ENCODE results near the gene PTGDS. TPM values are rescaled to one million over a fixed set of nuclear protein-coding genes. Genes with fewer than 3 reads are reported as not detected.

The PTGDS gene
- total RNA-seq, 1 experiment from 2014 or later = not detected

- CTCF ChIA-PET = no interaction called here
- DNase-seq = no peak
- H3K4me1 Mint-ChIP-seq (ENCODE audit: low read depth, unreplicated experiment) = no peaks in the 10 kb centered on the region
- peaks cover 15% of the 10 kb centered on the region for H3K27me3 Mint-ChIP-seq (ENCODE audit: unreplicated experiment)
- no peaks in the 10 kb centered on the region for H3K36me3 Mint-ChIP-seq (ENCODE audit: insufficient read depth, unreplicated experiment)
- TF ChIP-seq CTCF (IDR thresholded peaks at IDR 0.05; ENCODE audit: unreplicated experiment) = no peak
- no peak overlapping the region for H3K4me3 Mint-ChIP-seq (ENCODE audit: low read depth, unreplicated experiment)
- no TSS peak for BruUV-seq (replicated peaks)
- intact Hi-C loops (cut with micrococcal nuclease; ENCODE audit: unreplicated experiment) = no loop called here
- H3K27ac Mint-ChIP-seq (ENCODE audit: unreplicated experiment) = no peak overlapping the region
- no peaks in the 10 kb centered on the region for H3K9me3 Mint-ChIP-seq (ENCODE audit: low read depth, unreplicated experiment)
Measured at GRCh38 chr9:136980669-136981478, 3.6 kb downstream of the PTGDS start.

GRCh38 chr9:136981588-136982231 is 4.4 kb downstream of the PTGDS start:
- BruUV-seq (replicated peaks) = no TSS peak
- Mint-ChIP-seq H3K4me3 (ENCODE audit: low read depth, unreplicated experiment) (no peak overlapping the region), H3K27ac (ENCODE audit: unreplicated experiment) (no peak overlapping the region), H3K27me3 (ENCODE audit: unreplicated experiment) (peaks cover 15% of the 10 kb centered on the region), H3K4me1 (ENCODE audit: low read depth, unreplicated experiment) (no peaks in the 10 kb centered on the region), H3K36me3 (ENCODE audit: insufficient read depth, unreplicated experiment) (no peaks in the 10 kb centered on the region), H3K9me3 (ENCODE audit: low read depth, unreplicated experiment) (no peaks in the 10 kb centered on the region)
- CTCF ChIA-PET = no interaction called here
- no peak for DNase-seq
- no peak for TF ChIP-seq CTCF (IDR thresholded peaks at IDR 0.05; ENCODE audit: unreplicated experiment)
- intact Hi-C loops (cut with micrococcal nuclease; ENCODE audit: unreplicated experiment) = no loop called here

- H3K27ac Mint-ChIP-seq (ENCODE audit: unreplicated experiment) = no peak within 1 kb of the TSS
- no peak for DNase-seq
- no peaks in the 10 kb centered on the region for H3K9me3 Mint-ChIP-seq (ENCODE audit: low read depth, unreplicated experiment)
- no peak within 1 kb of the TSS for H3K4me3 Mint-ChIP-seq (ENCODE audit: low read depth, unreplicated experiment)
- no peaks in the 10 kb centered on the region for H3K36me3 Mint-ChIP-seq (ENCODE audit: insufficient read depth, unreplicated experiment)
- CTCF ChIA-PET = no interaction called here
- no peaks in the 10 kb centered on the region for H3K4me1 Mint-ChIP-seq (ENCODE audit: low read depth, unreplicated experiment)
- intact Hi-C loops (cut with micrococcal nuclease; ENCODE audit: unreplicated experiment) = no loop called here
- peaks cover 17% of the 10 kb centered on the region for H3K27me3 Mint-ChIP-seq (ENCODE audit: unreplicated experiment)
- BruUV-seq (replicated peaks) = no TSS peak
- TF ChIP-seq CTCF (IDR thresholded peaks at IDR 0.05; ENCODE audit: unreplicated experiment) = no peak
Measured at GRCh38 chr9:136982232-136983051, 5.1 kb downstream of the PTGDS start, which contains the start of gene LCNL1. LCNL1 (plus strand) TSS chr9:136982993; CDS start chr9:136983587, 594 bp downstream.

- BruUV-seq (replicated peaks) = no TSS peak
- no peak overlapping the region for H3K4me3 Mint-ChIP-seq (ENCODE audit: low read depth, unreplicated experiment)
- intact Hi-C loops (cut with micrococcal nuclease; ENCODE audit: unreplicated experiment) = no loop called here
- CTCF ChIA-PET = no interaction called here
- DNase-seq = no peak
- H3K36me3 Mint-ChIP-seq (ENCODE audit: insufficient read depth, unreplicated experiment) = no peaks in the 10 kb centered on the region
- no peak for TF ChIP-seq CTCF (IDR thresholded peaks at IDR 0.05; ENCODE audit: unreplicated experiment)
- peaks cover 25% of the 10 kb centered on the region for H3K27me3 Mint-ChIP-seq (ENCODE audit: unreplicated experiment)
- H3K4me1 Mint-ChIP-seq (ENCODE audit: low read depth, unreplicated experiment) = no peaks in the 10 kb centered on the region
- H3K27ac Mint-ChIP-seq (ENCODE audit: unreplicated experiment) = no peak overlapping the region
- no peaks in the 10 kb centered on the region for H3K9me3 Mint-ChIP-seq (ENCODE audit: low read depth, unreplicated experiment)
Measured at GRCh38 chr9:136983167-136983566, 5.9 kb downstream of the PTGDS start.
